GM12891 (cell line): ENCODE measurements around the gene RAB25. TPM values are rescaled to one million over a fixed set of nuclear protein-coding genes. Genes with fewer than 3 reads are reported as not detected.
A peak's percentile ranks its signal among the peaks of the same experiment; 100 is the strongest.

Experiments used
- DNase-seq: peaks from one replicate; pipeline ENCODE4 v3.0.0; 2011; ENCODE audit warnings: low spot score; ENCODE audit not compliant: insufficient read length
- FAIRE-seq: peaks from 2 replicates; lab custom pipeline; 2011; peaks lifted over from hg19 to GRCh38; lab: Jason Lieb, UNC
- PAX5 ChIP-seq: IDR thresholded peaks from 2 replicates; pipeline ENCODE4 v1.6.1; 2011; ENCODE audit warnings: low read length, moderate library complexity, mild to moderate bottlenecking; ENCODE audit not compliant: insufficient read depth, severe bottlenecking
- POLR2A ChIP-seq: IDR thresholded peaks from 2 replicates; pipeline ENCODE4 v1.6.1; 2011; ENCODE audit warnings: low read depth, low read length, control low read depth
- POLR2AphosphoS5 ChIP-seq: IDR thresholded peaks from 2 replicates; pipeline ENCODE4 v1.6.1; 2011; ENCODE audit warnings: low read depth, low read length, control low read depth
- POU2F2 ChIP-seq: IDR thresholded peaks from 2 replicates; pipeline ENCODE4 v1.6.1; 2011; ENCODE audit warnings: low read depth, mild to moderate bottlenecking, control low read depth, low read length, moderate library complexity
- SPI1 ChIP-seq: IDR thresholded peaks from 2 replicates; pipeline ENCODE4 v1.6.1; 2011; ENCODE audit warnings: low read depth, low read length, control low read depth
- TAF1 ChIP-seq: IDR thresholded peaks from 2 replicates; pipeline ENCODE4 v1.6.1; 2011; ENCODE audit warnings: low read depth, low read length, control low read depth
- polyA plus RNA-seq: library from polyadenylated mRNA; unstranded; fragments of >200 nt; gene quantifications from one replicate; pipeline ENCODE4 v1.2.1, GENCODE V29; 2012; ENCODE audit warnings: low read depth, missing spikeins, inconsistent platforms; ENCODE audit not compliant: missing spikeins

RAB25 gene
- 0.09 TPM for polyA plus RNA-seq

- FAIRE-seq (no peak), DNase-seq (no peak)
- TF ChIP-seq PAX5 = no peak
- TF ChIP-seq SPI1 = no peak
- TF ChIP-seq POLR2A = no peak
Observed at GRCh38 chr1:156060937-156061636, at the start of gene RAB25. TSS of gene RAB25 (plus strand) at chr1:156061160. CDS start at chr1:156061401, 241 bp downstream.

GRCh38 chr1:156012051-156012817 lies 48.7 kb upstream of the RAB25 start:
- peak; percentile 86 for FAIRE-seq
- peak; percentile 52 for DNase-seq
- TF ChIP-seq SPI1 (peak; percentile 96), POU2F2 (no peak), POLR2AphosphoS5 (no peak)

GRCh38 chr1:156014829-156015228 lies 46.1 kb upstream of the RAB25 start:
- no peak for DNase-seq
- TF ChIP-seq POU2F2 = no peak
- TF ChIP-seq POLR2A = no peak
- no peak for TF ChIP-seq SPI1
- no peak for TF ChIP-seq POLR2AphosphoS5
- FAIRE-seq = peak; percentile 28

- TF ChIP-seq TAF1 = no peak
- no peak for TF ChIP-seq POLR2AphosphoS5
- no peak for TF ChIP-seq POLR2A
- no peak for TF ChIP-seq PAX5
- no peak for TF ChIP-seq SPI1
- TF ChIP-seq POU2F2 = no peak
- DNase-seq = no peak
- FAIRE-seq = no peak
Observed at GRCh38 chr1:156019946-156020292, 41.0 kb upstream of the RAB25 start.

- TF ChIP-seq POLR2AphosphoS5 = peak; percentile 90
- no peak for TF ChIP-seq PAX5
- TF ChIP-seq POLR2A = peak; percentile 89
- no peak for TF ChIP-seq POU2F2
- TF ChIP-seq TAF1 = 0 out of 2 replicates have a peak, but pooled peaks have one; percentile 44
- TF ChIP-seq SPI1 = peak; percentile 38
- FAIRE-seq (peak; percentile 90), DNase-seq (peak; percentile 89)
Observed at GRCh38 chr1:156020293-156021092, 40.5 kb upstream of the RAB25 start, which contains the start of gene SSR2. TSS of gene SSR2 (minus strand) at chr1:156020951. CDS start at chr1:156020167, 784 bp downstream.

- TF ChIP-seq TAF1 (no peak), POLR2A (no peak), SPI1 (no peak), POU2F2 (no peak), PAX5 (no peak), POLR2AphosphoS5 (no peak)
- FAIRE-seq = no peak
- DNase-seq = no peak
Observed at GRCh38 chr1:156021093-156021428, 39.9 kb upstream of the RAB25 start.

- FAIRE-seq (no peak), DNase-seq (no peak)
- TF ChIP-seq TAF1 (no peak), POU2F2 (no peak), POLR2A (no peak), PAX5 (no peak), POLR2AphosphoS5 (no peak), SPI1 (no peak)
Observed at GRCh38 chr1:156021954-156022353, 39.0 kb upstream of the RAB25 start.

- DNase-seq (no peak), FAIRE-seq (no peak)
- no peak for TF ChIP-seq TAF1
- TF ChIP-seq SPI1 = no peak
- no peak for TF ChIP-seq PAX5
- no peak for TF ChIP-seq POLR2AphosphoS5
- TF ChIP-seq POU2F2 = no peak
- TF ChIP-seq POLR2A = no peak
Observed at GRCh38 chr1:156024801-156025200, 36.2 kb upstream of the RAB25 start.

GRCh38 chr1:156025876-156026275 lies 35.1 kb upstream of the RAB25 start:
- TF ChIP-seq POLR2AphosphoS5 (no peak), TAF1 (no peak), POLR2A (no peak), POU2F2 (no peak)
- FAIRE-seq = peak; percentile 56
- DNase-seq = peak; percentile 30

- no peak for TF ChIP-seq POLR2A
- TF ChIP-seq POLR2AphosphoS5 = no peak
- no peak for TF ChIP-seq SPI1
- TF ChIP-seq PAX5 = no peak
- TF ChIP-seq TAF1 = no peak
- DNase-seq (no peak), FAIRE-seq (no peak)
Observed at GRCh38 chr1:156026588-156026987, 34.4 kb upstream of the RAB25 start.
